Measurements from ENCODE around the gene GOLGA3.

DNA sequence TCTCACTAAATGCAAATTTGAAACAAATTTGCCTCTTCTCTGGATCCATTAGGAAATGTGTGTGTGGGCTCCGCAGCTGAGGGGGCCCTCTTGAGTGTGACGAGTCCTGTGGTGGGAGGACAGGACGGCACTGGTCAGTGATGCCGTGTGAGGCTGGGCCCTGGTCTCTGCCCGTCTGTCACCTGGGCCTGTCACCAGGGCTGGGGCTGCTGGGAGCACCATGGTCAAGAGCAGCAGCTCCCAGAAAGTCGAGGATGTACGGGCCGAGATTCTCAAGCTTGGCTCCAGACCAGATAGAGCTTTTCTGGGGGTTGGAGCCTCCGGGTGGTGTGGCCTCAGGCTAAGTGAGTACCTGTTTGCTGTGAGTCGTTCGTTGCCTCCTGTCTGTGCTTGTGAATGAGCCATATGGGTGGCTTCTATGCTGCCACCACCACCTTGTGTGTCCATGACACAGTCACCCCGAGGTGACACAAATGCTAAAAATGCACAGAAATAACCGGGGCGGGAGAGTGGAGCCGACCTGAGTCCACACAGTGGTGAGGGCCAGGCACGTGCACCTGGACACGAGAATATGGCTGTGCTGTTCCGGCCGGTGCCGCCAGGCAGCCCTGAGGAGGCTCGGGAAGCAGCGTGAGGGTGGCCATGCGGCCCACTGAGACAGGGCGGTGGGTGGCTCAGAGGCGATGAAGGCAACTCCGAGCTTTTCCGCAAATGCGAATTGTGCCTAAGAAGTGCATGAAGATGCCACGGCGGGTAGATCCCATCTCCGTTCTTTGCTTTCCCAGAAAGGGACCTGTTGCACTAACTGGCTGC lies 109.3 kb downstream of the GOLGA3 start:
- no peak for TF ChIP-seq POLR2A (IDR thresholded peaks at IDR 0.05)
- TF ChIP-seq, protein P1, sequence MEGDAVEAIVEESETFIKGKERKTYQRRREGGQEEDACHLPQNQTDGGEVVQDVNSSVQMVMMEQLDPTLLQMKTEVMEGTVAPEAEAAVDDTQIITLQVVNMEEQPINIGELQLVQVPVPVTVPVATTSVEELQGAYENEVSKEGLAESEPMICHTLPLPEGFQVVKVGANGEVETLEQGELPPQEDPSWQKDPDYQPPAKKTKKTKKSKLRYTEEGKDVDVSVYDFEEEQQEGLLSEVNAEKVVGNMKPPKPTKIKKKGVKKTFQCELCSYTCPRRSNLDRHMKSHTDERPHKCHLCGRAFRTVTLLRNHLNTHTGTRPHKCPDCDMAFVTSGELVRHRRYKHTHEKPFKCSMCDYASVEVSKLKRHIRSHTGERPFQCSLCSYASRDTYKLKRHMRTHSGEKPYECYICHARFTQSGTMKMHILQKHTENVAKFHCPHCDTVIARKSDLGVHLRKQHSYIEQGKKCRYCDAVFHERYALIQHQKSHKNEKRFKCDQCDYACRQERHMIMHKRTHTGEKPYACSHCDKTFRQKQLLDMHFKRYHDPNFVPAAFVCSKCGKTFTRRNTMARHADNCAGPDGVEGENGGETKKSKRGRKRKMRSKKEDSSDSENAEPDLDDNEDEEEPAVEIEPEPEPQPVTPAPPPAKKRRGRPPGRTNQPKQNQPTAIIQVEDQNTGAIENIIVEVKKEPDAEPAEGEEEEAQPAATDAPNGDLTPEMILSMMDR (IDR thresholded peaks at IDR 0.05) = no peak
